HEK293 (cell line): Measurements from ENCODE around the gene TEC.

Source experiments
- CTCF ChIA-PET: fragments of 350-600 bp; formaldehyde crosslinking; extraction: SDS; loops from one replicate; lab custom pipeline; 2021; ENCODE audit warnings: antibody characterized with exemption; lab: Yijun Ruan, JAX
- POLR2A ChIA-PET: fragments of 300-600 bp; formaldehyde crosslinking; extraction: SDS; loops from one replicate; lab custom pipeline; 2020; ENCODE audit warnings: antibody characterized with exemption, inconsistent platforms; lab: Yijun Ruan, JAX
- H3K27ac ChIP-seq: fragments of 200-500 bp; sonication (Bioruptor generic); 2 replicates; pipeline ENCODE4 v1.5.1; 2014; ENCODE audit warnings: low read depth, low read length, control low read depth, inconsistent platforms; ENCODE audit errors: extremely low read depth
- H3K36me3 ChIP-seq, 2 experiments: fragments of 200-500 bp in 1 of 2; sonication (Bioruptor generic) in 1 of 2; 1 replicate in 1 of 2; 2 replicates in 1 of 2; pipeline ENCODE4 v1.5.1; 2014 to 2017; ENCODE audit warnings: inconsistent platforms in 2 of 2, low read length in 2 of 2; ENCODE audit not compliant: control insufficient read depth in 2 of 2, insufficient read depth in 1 of 2
- H3K4me1 ChIP-seq: fragments of 200-500 bp; sonication (Bioruptor generic); 2 replicates; pipeline ENCODE4 v1.5.1; 2014; ENCODE audit warnings: mild to moderate bottlenecking, low read length, inconsistent platforms; ENCODE audit not compliant: control insufficient read depth, insufficient read depth
- H3K4me3 ChIP-seq: 2 replicates; pipeline ENCODE4 v1.5.1; 2011; ENCODE audit warnings: low read depth, mild to moderate bottlenecking, control low read depth, low read length, moderate library complexity
- H3K9me3 ChIP-seq: fragments of 200-500 bp; sonication (Bioruptor generic); 2 replicates; pipeline ENCODE4 v1.5.1; 2014; ENCODE audit warnings: low read depth, low read length, inconsistent platforms; ENCODE audit not compliant: control insufficient read depth, insufficient read depth
- ATF2 ChIP-seq: fragments of 450-650 bp; formaldehyde crosslinking; IDR thresholded peaks from 2 replicates; pipeline ENCODE4 v1.5.1; 2016; ENCODE audit warnings: missing biosample characterization, missing genetic modification characterization, low read depth
- GFI1B ChIP-seq: fragments of 450-650 bp; formaldehyde crosslinking; IDR thresholded peaks from 2 replicates; pipeline ENCODE4 v1.5.1; 2016; ENCODE audit warnings: missing biosample characterization, missing genetic modification characterization
- MEIS1 ChIP-seq: sonication (generic); formaldehyde crosslinking; IDR thresholded peaks from 2 replicates; pipeline ENCODE4 v1.8.1; 2022; ENCODE audit warnings: missing genetic modification reagents, mild to moderate bottlenecking, borderline replicate concordance
- REPIN1 ChIP-seq: fragments of 450-650 bp; formaldehyde crosslinking; IDR thresholded peaks from 2 replicates; pipeline ENCODE4 v1.5.1; 2017; ENCODE audit warnings: missing biosample characterization, missing genetic modification characterization, low read depth
- REST ChIP-seq: fragments of 450-650 bp; formaldehyde crosslinking; IDR thresholded peaks from 2 replicates; pipeline ENCODE4 v1.5.1; 2016; ENCODE audit warnings: missing biosample characterization, missing genetic modification characterization
- ZBTB6 ChIP-seq: fragments of 450-650 bp; formaldehyde crosslinking; IDR thresholded peaks from 2 replicates; pipeline ENCODE4 v1.5.1; 2017; ENCODE audit warnings: missing biosample characterization, missing genetic modification characterization
- ZBTB7A ChIP-seq: fragments of 450-650 bp; formaldehyde crosslinking; IDR thresholded peaks from 2 replicates; pipeline ENCODE4 v1.5.1; 2016; ENCODE audit warnings: low read depth, missing biosample characterization, missing genetic modification characterization
- ZFP3 ChIP-seq: fragments of 450-650 bp; formaldehyde crosslinking; IDR thresholded peaks from 2 replicates; pipeline ENCODE4 v1.5.1; 2016; ENCODE audit warnings: low read depth, missing biosample characterization, missing genetic modification characterization
- ZFP41 ChIP-seq: fragments of 450-650 bp; formaldehyde crosslinking; IDR thresholded peaks from 2 replicates; pipeline ENCODE4 v1.5.1; 2016; ENCODE audit warnings: missing biosample characterization, missing genetic modification characterization, borderline replicate concordance
- ZNF121 ChIP-seq: fragments of 450-650 bp; formaldehyde crosslinking; IDR thresholded peaks from 2 replicates; pipeline ENCODE4 v1.5.1; 2016; ENCODE audit warnings: missing biosample characterization, missing genetic modification characterization
- ZNF146 ChIP-seq: fragments of 450-650 bp; formaldehyde crosslinking; IDR thresholded peaks from 2 replicates; pipeline ENCODE4 v1.5.1; 2016; ENCODE audit warnings: missing biosample characterization, missing genetic modification characterization
- ZNF214 ChIP-seq: fragments of 450-650 bp; formaldehyde crosslinking; IDR thresholded peaks from 2 replicates; pipeline ENCODE4 v1.5.1; 2017; ENCODE audit warnings: missing biosample characterization, mild to moderate bottlenecking, missing genetic modification characterization, borderline replicate concordance
- ZNF24 ChIP-seq: fragments of 450-650 bp; formaldehyde crosslinking; IDR thresholded peaks from 2 replicates; pipeline ENCODE4 v1.5.1; 2016; ENCODE audit warnings: missing biosample characterization, missing genetic modification characterization
- ZNF37A ChIP-seq: fragments of 450-650 bp; IDR thresholded peaks from 2 replicates; pipeline ENCODE4 v1.5.1; 2018; ENCODE audit warnings: missing biosample characterization, missing genetic modification characterization
- ZNF473 ChIP-seq: fragments of 450-650 bp; formaldehyde crosslinking; IDR thresholded peaks from 2 replicates; pipeline ENCODE4 v1.5.1; 2017; ENCODE audit warnings: missing biosample characterization, missing genetic modification characterization
- ZNF548 ChIP-seq: fragments of 450-650 bp; formaldehyde crosslinking; IDR thresholded peaks from 2 replicates; pipeline ENCODE4 v1.5.1; 2016; ENCODE audit warnings: missing biosample characterization, missing genetic modification characterization
- ZNF626 ChIP-seq: fragments of 450-650 bp; sonication (Bioruptor Pico); formaldehyde crosslinking; IDR thresholded peaks from 2 replicates; pipeline ENCODE4 v1.5.1; 2018; ENCODE audit warnings: missing biosample characterization, missing genetic modification characterization, inconsistent platforms
- ZNF677 ChIP-seq: fragments of 450-650 bp; IDR thresholded peaks from 2 replicates; pipeline ENCODE4 v1.5.0; 2018; ENCODE audit warnings: missing biosample characterization, mild to moderate bottlenecking, missing genetic modification characterization, moderate library complexity
- ZNF747 ChIP-seq: fragments of 450-650 bp; formaldehyde crosslinking; IDR thresholded peaks from 2 replicates; pipeline ENCODE4 v1.5.1; 2016; ENCODE audit warnings: missing biosample characterization, missing genetic modification characterization
- ZNF843 ChIP-seq: fragments of 450-650 bp; formaldehyde crosslinking; IDR thresholded peaks from 2 replicates; pipeline ENCODE4 v1.5.1; 2016; ENCODE audit warnings: missing biosample characterization, missing genetic modification characterization
- ZSCAN16 ChIP-seq: fragments of 450-650 bp; formaldehyde crosslinking; IDR thresholded peaks from 2 replicates; pipeline ENCODE4 v1.5.1; 2016; ENCODE audit warnings: missing biosample characterization, missing genetic modification characterization
- TF ChIP-seq, protein P1 (sequence below): fragments of 450-650 bp; formaldehyde crosslinking; IDR thresholded peaks from 2 replicates; pipeline ENCODE4 v1.5.1; 2017; ENCODE audit warnings: missing biosample characterization, missing genetic modification characterization
- TF ChIP-seq, protein P2 (sequence below): fragments of 450-650 bp; formaldehyde crosslinking; optimal IDR thresholded peaks from 2 replicates; pipeline ENCODE3; 2016; ENCODE audit warnings: missing biosample characterization, mild to moderate bottlenecking, missing genetic modification characterization
- TF ChIP-seq, protein P3 (sequence below): fragments of 450-650 bp; formaldehyde crosslinking; IDR thresholded peaks from 2 replicates; pipeline ENCODE4 v1.5.1; 2016; ENCODE audit warnings: missing biosample characterization, missing genetic modification characterization

TEC gene

DNA sequence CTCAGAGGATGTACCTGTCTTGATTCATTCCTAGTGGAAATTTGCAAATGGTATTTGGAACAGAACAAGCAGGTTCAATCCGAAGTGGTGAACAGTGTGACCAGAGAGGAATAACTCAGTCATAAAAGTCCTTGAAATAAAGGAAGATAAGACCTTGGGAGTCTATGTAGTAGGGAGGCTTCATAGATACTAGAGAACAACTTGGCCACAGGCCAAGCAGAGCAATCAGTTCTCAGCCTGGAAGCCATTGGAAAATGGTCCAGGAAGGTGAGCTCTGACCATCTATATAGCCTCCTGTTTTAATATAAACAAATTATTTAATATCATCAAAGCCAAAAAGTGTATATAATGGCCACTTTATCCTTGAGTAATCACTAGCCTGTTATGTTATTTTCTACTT lies 146.9 kb downstream of the TEC start:
- Histone ChIP-seq H3K4me1 (no peaks in the 10 kb centered on the region; the same call in 1 of the 2 replicates), H3K4me3 (no peak overlapping the region)
- POLR2A ChIA-PET: no interaction called here
- TF ChIP-seq ZNF24 (tag by site-specific recombination): no peak
- TF ChIP-seq REST: no peak
- TF ChIP-seq ZBTB7A: no peak
- no peak for TF ChIP-seq ZBTB6 (tag by site-specific recombination)
- no peak for TF ChIP-seq ATF2 (tag by site-specific recombination)
- TF ChIP-seq, all 188 proteins: peak for 0
- Histone ChIP-seq H3K27ac (no peak overlapping the region), H3K9me3 (no peaks in the 10 kb centered on the region), H3K36me3 (no peaks in the 10 kb centered on the region)
- CTCF ChIA-PET: interaction anchor here (0.5 to 1.5 kb wide), 3 partner anchors 13 to 456 kb away, joined by 4 to 5 read pairs (median 4); no protein-coding TSS in a partner anchor

- no peaks in the 10 kb centered on the region; the same call in 1 of the 2 replicates for H3K4me1 ChIP-seq
- TF ChIP-seq ZFP3 (tag by site-specific recombination): no peak
- TF ChIP-seq ZNF843 (tag by site-specific recombination): no peak
- no peak for TF ChIP-seq REPIN1 (tag by site-specific recombination)
- TF ChIP-seq ZNF121: no peak
- no peak for TF ChIP-seq ZNF677 (tag by site-specific recombination)
- TF ChIP-seq ZNF214 (tag by site-specific recombination): no peak
- no peak for TF ChIP-seq ZSCAN16 (tag by site-specific recombination)
- no peak for TF ChIP-seq ZNF37A
- TF ChIP-seq ZNF24 (tag by site-specific recombination): no peak
- TF ChIP-seq, protein P1, sequence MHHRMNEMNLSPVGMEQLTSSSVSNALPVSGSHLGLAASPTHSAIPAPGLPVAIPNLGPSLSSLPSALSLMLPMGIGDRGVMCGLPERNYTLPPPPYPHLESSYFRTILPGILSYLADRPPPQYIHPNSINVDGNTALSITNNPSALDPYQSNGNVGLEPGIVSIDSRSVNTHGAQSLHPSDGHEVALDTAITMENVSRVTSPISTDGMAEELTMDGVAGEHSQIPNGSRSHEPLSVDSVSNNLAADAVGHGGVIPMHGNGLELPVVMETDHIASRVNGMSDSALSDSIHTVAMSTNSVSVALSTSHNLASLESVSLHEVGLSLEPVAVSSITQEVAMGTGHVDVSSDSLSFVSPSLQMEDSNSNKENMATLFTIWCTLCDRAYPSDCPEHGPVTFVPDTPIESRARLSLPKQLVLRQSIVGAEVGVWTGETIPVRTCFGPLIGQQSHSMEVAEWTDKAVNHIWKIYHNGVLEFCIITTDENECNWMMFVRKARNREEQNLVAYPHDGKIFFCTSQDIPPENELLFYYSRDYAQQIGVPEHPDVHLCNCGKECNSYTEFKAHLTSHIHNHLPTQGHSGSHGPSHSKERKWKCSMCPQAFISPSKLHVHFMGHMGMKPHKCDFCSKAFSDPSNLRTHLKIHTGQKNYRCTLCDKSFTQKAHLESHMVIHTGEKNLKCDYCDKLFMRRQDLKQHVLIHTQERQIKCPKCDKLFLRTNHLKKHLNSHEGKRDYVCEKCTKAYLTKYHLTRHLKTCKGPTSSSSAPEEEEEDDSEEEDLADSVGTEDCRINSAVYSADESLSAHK (tag by site-specific recombination): no peak
- no peak for TF ChIP-seq ZNF548 (tag by site-specific recombination)
- no peak for TF ChIP-seq MEIS1 (CRISPR knock-in tag)
- TF ChIP-seq, protein P2, sequence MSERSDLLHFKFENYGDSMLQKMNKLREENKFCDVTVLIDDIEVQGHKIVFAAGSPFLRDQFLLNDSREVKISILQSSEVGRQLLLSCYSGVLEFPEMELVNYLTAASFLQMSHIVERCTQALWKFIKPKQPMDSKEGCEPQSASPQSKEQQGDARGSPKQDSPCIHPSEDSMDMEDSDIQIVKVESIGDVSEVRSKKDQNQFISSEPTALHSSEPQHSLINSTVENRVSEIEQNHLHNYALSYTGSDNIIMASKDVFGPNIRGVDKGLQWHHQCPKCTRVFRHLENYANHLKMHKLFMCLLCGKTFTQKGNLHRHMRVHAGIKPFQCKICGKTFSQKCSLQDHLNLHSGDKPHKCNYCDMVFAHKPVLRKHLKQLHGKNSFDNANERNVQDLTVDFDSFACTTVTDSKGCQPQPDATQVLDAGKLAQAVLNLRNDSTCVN: no peak
- no peak for TF ChIP-seq ZNF626 (tag by site-specific recombination)
- TF ChIP-seq, protein P3, sequence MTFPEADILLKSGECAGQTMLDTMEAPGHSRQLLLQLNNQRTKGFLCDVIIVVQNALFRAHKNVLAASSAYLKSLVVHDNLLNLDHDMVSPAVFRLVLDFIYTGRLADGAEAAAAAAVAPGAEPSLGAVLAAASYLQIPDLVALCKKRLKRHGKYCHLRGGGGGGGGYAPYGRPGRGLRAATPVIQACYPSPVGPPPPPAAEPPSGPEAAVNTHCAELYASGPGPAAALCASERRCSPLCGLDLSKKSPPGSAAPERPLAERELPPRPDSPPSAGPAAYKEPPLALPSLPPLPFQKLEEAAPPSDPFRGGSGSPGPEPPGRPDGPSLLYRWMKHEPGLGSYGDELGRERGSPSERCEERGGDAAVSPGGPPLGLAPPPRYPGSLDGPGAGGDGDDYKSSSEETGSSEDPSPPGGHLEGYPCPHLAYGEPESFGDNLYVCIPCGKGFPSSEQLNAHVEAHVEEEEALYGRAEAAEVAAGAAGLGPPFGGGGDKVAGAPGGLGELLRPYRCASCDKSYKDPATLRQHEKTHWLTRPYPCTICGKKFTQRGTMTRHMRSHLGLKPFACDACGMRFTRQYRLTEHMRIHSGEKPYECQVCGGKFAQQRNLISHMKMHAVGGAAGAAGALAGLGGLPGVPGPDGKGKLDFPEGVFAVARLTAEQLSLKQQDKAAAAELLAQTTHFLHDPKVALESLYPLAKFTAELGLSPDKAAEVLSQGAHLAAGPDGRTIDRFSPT (tag by site-specific recombination): no peak
- TF ChIP-seq ZNF473 (tag by site-specific recombination): no peak
- TF ChIP-seq GFI1B (tag by site-specific recombination): no peak
- TF ChIP-seq ZFP41: no peak
- no peak for TF ChIP-seq ZNF146 (tag by site-specific recombination)
- TF ChIP-seq ZNF747: no peak
- H3K9me3 ChIP-seq: no peaks in the 10 kb centered on the region
- ChIA-PET CTCF (no interaction called here), POLR2A (no interaction called here)
- H3K27ac ChIP-seq: no peak overlapping the region
- no peak overlapping the region for H3K4me3 ChIP-seq
- no peaks in the 10 kb centered on the region for H3K36me3 ChIP-seq
These were observed 148.5 kb downstream of the TEC start for GRCh38 chr4:48121180-48121579.
